HepG2 (cell line): Measurements from ENCODE around the gene TSGA10. TPM values are rescaled to one million over a fixed set of nuclear protein-coding genes. Genes with fewer than 3 reads are reported as not detected.

Source experiments
- ATM ChIP-seq: fragments of 450-650 bp; IDR thresholded peaks from 2 replicates; pipeline ENCODE4 v1.7.1; 2017; ENCODE audit warnings: mild to moderate bottlenecking, borderline replicate concordance
- ETV6 ChIP-seq: sonication (generic); formaldehyde crosslinking; conservative IDR thresholded peaks from 2 replicates; pipeline ENCODE4 v1.4.0; 2020; ENCODE audit warnings: missing genetic modification reagents
- NFKB2 ChIP-seq: sonication (generic); formaldehyde crosslinking; IDR thresholded peaks from 2 replicates; pipeline ENCODE4 v1.4.0; 2020; ENCODE audit warnings: missing genetic modification reagents, borderline replicate concordance
- NR2C2 ChIP-seq: sonication (generic); formaldehyde crosslinking; IDR thresholded peaks from 2 replicates; pipeline ENCODE4 v1.4.0; 2020; ENCODE audit warnings: missing genetic modification reagents, mild to moderate bottlenecking, moderate library complexity, borderline replicate concordance
- PLRG1 ChIP-seq: fragments of 450-650 bp; conservative IDR thresholded peaks from 2 replicates; pipeline ENCODE4 v1.6.1; 2016
- PRDM15 ChIP-seq: sonication (generic); formaldehyde crosslinking; IDR thresholded peaks from 2 replicates; pipeline ENCODE4 v1.4.0; 2020; ENCODE audit warnings: missing genetic modification reagents
- SALL1 ChIP-seq: sonication (generic); formaldehyde crosslinking; IDR thresholded peaks from 2 replicates; pipeline ENCODE4 v1.8.0; 2022; ENCODE audit warnings: mild to moderate bottlenecking, missing genetic modification reagents
- ZBTB7A ChIP-seq: sonication (generic); formaldehyde crosslinking; IDR thresholded peaks from 2 replicates; pipeline ENCODE4 v1.8.0; 2022; ENCODE audit warnings: mild to moderate bottlenecking, missing genetic modification reagents
- ZFX ChIP-seq: sonication (generic); formaldehyde crosslinking; IDR thresholded peaks from 2 replicates; pipeline ENCODE4 v1.4.0; 2020; ENCODE audit warnings: mild to moderate bottlenecking, low read depth, missing genetic modification reagents, moderate library complexity
- ZNF543 ChIP-seq: sonication (generic); formaldehyde crosslinking; IDR thresholded peaks from 2 replicates; pipeline ENCODE4 v1.4.0; 2020; ENCODE audit warnings: mild to moderate bottlenecking, missing genetic modification reagents
- ZNF687 ChIP-seq: sonication (generic); formaldehyde crosslinking; IDR thresholded peaks from 2 replicates; pipeline ENCODE4 v1.5.1; 2020; ENCODE audit warnings: mild to moderate bottlenecking, missing genetic modification reagents, moderate library complexity
- ZNF75D ChIP-seq: sonication (generic); formaldehyde crosslinking; IDR thresholded peaks from 2 replicates; pipeline ENCODE4 v1.8.1; 2023; ENCODE audit warnings: missing genetic modification reagents, mild to moderate bottlenecking, borderline replicate concordance
- ZSCAN30 ChIP-seq: sonication (generic); formaldehyde crosslinking; IDR thresholded peaks from 2 replicates; pipeline ENCODE4 v1.5.0; 2020; ENCODE audit warnings: mild to moderate bottlenecking, missing genetic modification reagents
- polyA plus RNA-seq, 8 experiments: library from polyadenylated mRNA; depleted of rRNA in 3 of 8; stranded (reverse) in 7 of 8; unstranded in 1 of 8; fragments of >200 nt; fragmentation: Illumina TruSeq in 4 of 8; extraction: Trizol in 4 of 8; gene quantifications; 2 replicates each; pipeline versions ENCODE4 v1.2.1 to v1.2.3, GENCODE V29; 2011 to 2016; ENCODE audit warnings: low read depth in 4 of 8, missing spikeins in 1 of 8, mixed read lengths in 1 of 8; ENCODE audit not compliant: insufficient read depth in 1 of 8
- total RNA-seq, 5 experiments: library from RNA; depleted of rRNA; stranded (reverse); fragments of >200 nt; fragmentation: Illumina TruSeq; extraction: Trizol; gene quantifications; 2 replicates each; pipeline ENCODE4 v1.2.3, GENCODE V29; 2016; ENCODE audit warnings: low read depth in 1 of 5
- TF ChIP-seq, protein P1 (sequence below): sonication (generic); formaldehyde crosslinking; IDR thresholded peaks from 2 replicates; pipeline ENCODE4 v1.4.0; 2020; ENCODE audit warnings: missing genetic modification reagents
- TF ChIP-seq, protein P2 (sequence below): sonication (generic); formaldehyde crosslinking; IDR thresholded peaks from 2 replicates; pipeline ENCODE4 v1.9.0; 2021; ENCODE audit warnings: missing genetic modification reagents, borderline replicate concordance
- TF ChIP-seq, protein P3 (sequence below): sonication (generic); formaldehyde crosslinking; IDR thresholded peaks from 2 replicates; pipeline ENCODE4 v1.5.1; 2020; ENCODE audit warnings: missing genetic modification reagents, mild to moderate bottlenecking, borderline replicate concordance

Gene TSGA10
- total and polyA plus RNA-seq, 2 of the 13 experiments (the other 11 are each of a cell fraction or from before 2014, with no cell fraction given): 4.7 to 13.1 TPM

DNA sequence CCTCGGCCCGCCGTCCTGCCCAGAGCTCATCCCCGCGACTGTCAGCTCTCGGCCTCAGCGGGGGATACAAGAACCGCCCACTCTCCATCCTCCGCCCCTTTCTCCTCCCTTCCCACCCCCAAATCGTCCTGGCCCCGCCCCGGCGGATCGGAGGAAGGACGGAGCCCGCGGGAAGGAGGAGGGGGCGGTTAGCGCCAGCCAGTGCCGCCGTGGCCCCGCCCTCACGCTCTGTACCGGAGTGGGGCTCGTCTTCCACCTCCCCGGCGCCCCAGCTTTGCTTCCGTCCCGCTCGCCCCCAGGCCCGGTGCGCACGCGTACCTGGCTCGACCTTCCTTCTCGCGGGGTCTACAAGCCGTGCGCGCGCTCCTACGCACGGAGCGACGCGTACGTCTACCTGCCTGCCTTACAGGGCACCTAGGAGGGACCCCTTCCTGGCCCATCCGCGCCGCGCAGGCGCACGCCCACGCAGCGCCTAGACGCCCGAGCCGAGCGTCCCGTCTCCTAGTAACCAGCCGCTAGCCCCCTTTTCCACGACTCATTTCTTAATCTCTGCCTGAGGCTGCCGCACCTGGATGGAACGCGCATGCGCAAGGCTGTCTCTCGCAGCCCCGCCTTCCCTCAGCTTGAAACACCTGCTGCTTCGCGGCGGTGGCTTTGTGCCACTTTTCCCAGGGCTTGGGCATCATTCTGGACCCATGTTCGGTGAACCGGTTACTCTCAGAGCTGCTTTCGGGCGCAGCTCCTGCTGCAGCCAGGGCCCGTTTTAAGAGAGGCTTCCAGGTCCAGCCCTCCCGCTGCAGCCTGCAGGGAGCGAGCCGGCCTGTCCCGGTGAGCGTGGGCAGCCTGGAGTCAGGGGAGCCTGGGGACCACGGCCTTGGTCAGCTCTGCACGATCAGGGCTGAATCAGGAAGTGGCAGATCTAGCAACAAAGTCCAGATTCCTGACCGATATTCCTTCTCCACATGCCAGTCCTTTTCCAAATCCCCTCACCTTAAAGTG lies 13.3 kb downstream of the TSGA10 start, which contains the start of gene C2orf15 (continued):
- peak; percentile 96 for TF ChIP-seq ZNF687 (CRISPR knock-in tag)
- peak; percentile 81 for TF ChIP-seq ZBTB7A
- TF ChIP-seq PLRG1: no peak
- TF ChIP-seq SALL1 (CRISPR knock-in tag): peak; percentile 56
- TF ChIP-seq PRDM15 (CRISPR knock-in tag): peak; percentile 38; the same call in 1 of the 2 replicates
- TF ChIP-seq, protein P1, sequence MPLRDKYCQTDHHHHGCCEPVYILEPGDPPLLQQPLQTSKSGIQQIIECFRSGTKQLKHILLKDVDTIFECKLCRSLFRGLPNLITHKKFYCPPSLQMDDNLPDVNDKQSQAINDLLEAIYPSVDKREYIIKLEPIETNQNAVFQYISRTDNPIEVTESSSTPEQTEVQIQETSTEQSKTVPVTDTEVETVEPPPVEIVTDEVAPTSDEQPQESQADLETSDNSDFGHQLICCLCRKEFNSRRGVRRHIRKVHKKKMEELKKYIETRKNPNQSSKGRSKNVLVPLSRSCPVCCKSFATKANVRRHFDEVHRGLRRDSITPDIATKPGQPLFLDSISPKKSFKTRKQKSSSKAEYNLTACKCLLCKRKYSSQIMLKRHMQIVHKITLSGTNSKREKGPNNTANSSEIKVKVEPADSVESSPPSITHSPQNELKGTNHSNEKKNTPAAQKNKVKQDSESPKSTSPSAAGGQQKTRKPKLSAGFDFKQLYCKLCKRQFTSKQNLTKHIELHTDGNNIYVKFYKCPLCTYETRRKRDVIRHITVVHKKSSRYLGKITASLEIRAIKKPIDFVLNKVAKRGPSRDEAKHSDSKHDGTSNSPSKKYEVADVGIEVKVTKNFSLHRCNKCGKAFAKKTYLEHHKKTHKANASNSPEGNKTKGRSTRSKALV (CRISPR knock-in tag): no peak
- peak; percentile 95 for TF ChIP-seq NFKB2
- no peak; the same call in 1 of the 2 replicates for TF ChIP-seq ETV6 (CRISPR knock-in tag)
- TF ChIP-seq, protein P2, sequence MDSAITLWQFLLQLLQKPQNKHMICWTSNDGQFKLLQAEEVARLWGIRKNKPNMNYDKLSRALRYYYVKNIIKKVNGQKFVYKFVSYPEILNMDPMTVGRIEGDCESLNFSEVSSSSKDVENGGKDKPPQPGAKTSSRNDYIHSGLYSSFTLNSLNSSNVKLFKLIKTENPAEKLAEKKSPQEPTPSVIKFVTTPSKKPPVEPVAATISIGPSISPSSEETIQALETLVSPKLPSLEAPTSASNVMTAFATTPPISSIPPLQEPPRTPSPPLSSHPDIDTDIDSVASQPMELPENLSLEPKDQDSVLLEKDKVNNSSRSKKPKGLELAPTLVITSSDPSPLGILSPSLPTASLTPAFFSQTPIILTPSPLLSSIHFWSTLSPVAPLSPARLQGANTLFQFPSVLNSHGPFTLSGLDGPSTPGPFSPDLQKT (CRISPR knock-in tag): no peak
- TF ChIP-seq, protein P3, sequence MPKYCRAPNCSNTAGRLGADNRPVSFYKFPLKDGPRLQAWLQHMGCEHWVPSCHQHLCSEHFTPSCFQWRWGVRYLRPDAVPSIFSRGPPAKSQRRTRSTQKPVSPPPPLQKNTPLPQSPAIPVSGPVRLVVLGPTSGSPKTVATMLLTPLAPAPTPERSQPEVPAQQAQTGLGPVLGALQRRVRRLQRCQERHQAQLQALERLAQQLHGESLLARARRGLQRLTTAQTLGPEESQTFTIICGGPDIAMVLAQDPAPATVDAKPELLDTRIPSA (CRISPR knock-in tag): peak; percentile 42; the same call in 1 of the 2 replicates
- TF ChIP-seq ZNF543 (CRISPR knock-in tag): 0 out of 2 replicates have a peak, but pooled peaks have one; percentile 24
- peak; percentile 87 for TF ChIP-seq ZFX (CRISPR knock-in tag)
- TF ChIP-seq ATM: no peak
- TF ChIP-seq ZSCAN30: peak; percentile 41; the same call in 1 of the 2 replicates
- TF ChIP-seq NR2C2 (CRISPR knock-in tag): peak; percentile 87
- TF ChIP-seq ZNF75D: no peak
